Activated gamma-delta T cell treated with Interleukin-2 at 50 U/mL for 16 hours (primary cell): ENCODE results near the gene CCDC33.

Experiments used
- DNase-seq: peaks from one replicate; pipeline ENCODE4 v3.0.0-alpha.2; 2020

Gene CCDC33

GRCh38 chr15:74369084-74369745, 133.1 kb downstream of the CCDC33 start:
- no peak for DNase-seq

DNA sequence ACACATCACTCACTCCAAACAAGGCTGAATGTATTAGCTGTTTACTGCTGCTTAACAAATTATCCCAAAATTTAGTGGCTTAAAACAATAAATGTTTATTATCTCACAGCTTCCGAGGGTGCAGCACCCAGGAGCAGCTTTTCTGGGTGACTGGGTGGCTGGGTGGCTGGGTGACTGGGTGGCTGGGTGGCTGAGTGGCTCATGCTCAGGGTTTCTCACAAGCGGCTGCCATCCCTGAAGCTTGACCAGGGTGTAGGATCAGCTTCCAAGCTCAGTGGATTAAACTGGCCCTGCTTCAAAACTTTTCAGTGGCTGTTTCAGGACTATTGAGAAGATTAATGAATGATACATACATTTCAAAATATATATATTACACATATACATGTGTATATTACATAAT, 133.6 kb downstream of the CCDC33 start:
- DNase-seq: no peak

- DNase-seq: no peak
Observed at GRCh38 chr15:74370471-74370870, 134.3 kb downstream of the CCDC33 start.

- DNase-seq: no peak
Observed at GRCh38 chr15:74373056-74373650, 137.0 kb downstream of the CCDC33 start.

GRCh38 chr15:74373731-74374647, 137.9 kb downstream of the CCDC33 start:
- peak; percentile 95 for DNase-seq

- no peak for DNase-seq
Observed at GRCh38 chr15:74374648-74375302, 138.6 kb downstream of the CCDC33 start.

DNA sequence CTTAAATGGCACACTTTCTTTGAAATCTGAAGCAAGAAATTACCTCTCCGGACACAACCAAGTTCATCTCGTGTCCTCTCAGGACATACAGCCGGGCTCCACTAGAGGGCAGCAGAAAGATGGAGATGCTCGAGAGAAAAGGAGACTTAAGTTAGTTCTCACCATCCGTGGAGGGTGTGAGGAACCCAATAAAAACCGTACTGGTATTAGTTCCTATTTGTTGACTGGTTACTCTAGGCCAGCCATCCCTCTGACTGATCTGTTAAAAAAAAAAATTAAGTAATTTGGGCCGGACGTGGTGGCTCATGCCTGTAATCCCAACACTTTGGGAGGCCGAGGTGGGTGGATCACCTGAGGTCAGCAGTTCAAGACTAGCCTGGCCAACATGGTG, 139.2 kb downstream of the CCDC33 start:
- DNase-seq: peak; percentile 85

- DNase-seq: no peak
Observed at GRCh38 chr15:74376226-74376625, 140.1 kb downstream of the CCDC33 start.

GRCh38 chr15:74376825-74377581, 140.9 kb downstream of the CCDC33 start:
- DNase-seq: no peak

DNA sequence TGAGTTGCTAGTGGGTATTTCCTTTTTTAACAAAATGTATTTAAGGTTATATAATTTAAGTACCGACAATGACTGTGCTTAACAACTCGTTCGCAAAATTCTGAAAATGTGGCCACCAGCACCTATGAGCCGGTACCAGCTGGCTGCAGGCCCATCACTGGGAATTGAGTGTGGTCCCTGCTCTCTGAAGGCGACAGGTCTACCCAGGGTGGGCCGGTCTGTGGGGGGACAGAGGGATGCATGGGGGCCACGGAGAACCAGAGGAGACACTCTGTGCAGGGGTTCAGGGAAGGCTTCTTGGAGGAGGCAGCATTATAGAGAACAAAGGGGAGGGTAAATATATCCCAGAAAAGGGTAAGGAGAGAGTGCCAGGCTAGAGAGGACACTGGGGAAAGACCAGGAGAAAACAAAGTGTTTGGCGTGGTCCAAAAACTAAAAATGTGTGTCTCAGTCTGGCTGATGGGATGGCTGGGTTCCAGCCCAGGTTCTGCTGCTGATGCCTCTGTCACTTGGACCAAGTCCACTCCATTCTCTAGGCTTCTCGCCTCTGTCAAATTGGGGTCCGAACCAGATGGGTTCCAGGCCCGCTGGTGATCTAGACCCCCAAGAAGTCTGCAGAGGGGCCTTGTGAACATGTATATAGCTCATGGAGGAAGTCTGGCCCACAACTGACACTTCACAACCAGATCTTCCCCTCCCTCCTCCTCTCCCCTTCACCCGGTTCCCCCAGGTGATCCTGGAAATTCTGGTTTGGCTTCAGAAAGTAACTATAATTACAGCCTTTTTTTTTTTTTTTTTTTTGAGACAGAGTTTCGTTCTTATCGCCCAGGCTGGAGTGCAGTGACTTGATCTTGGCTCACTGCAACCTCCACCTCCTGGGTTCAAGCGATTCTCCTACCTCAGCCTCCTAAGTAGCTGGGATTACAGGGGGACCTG, 142.0 kb downstream of the CCDC33 start:
- no peak for DNase-seq

DNA sequence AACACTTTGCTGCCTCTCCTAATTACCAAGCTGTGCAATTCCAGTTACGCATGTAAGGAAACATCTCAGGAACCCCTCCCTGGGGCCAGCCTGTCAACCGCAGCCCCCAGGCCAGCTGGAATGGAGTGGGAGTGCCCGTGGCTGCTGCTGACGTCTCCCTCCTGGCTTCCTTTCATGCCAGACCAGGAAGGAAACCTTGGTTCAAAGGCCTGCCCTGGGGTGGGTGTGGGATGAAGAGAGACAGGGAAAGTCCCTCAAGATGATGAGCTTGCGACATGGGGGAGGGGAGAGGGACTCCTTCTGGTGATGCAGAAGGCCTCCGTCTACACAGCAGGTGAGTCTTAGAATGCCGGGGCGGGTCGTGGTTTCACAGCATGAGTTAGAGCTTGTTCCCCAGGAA, 142.7 kb downstream of the CCDC33 start:
- no peak for DNase-seq

GRCh38 chr15:74380361-74381189, 144.4 kb downstream of the CCDC33 start:
- no peak for DNase-seq

- DNase-seq: no peak
Observed at GRCh38 chr15:74381190-74381453, 145.0 kb downstream of the CCDC33 start.

DNA sequence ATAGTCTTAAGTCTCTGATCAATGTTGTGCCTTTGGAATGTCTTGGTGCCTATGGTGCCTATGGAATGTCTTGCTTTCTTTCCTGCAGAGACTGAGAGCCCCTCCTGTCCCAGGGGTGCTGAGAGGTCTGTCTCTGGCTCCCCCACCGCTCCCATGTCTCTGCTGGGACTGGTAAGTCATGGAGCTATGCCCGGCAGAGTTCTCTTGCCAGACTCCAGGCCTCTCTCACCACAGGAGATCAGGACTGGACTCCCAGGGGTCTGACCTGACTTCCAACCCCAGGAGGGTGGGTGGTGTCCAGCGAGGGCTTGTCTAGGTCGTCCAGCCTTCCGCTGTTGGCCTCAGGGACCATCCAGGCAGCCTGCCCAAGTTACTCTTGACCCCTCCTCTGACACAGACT, 145.4 kb downstream of the CCDC33 start:
- no peak for DNase-seq

- peak; percentile 78 for DNase-seq
Observed at GRCh38 chr15:74382004-74382816, 146.1 kb downstream of the CCDC33 start.

DNA sequence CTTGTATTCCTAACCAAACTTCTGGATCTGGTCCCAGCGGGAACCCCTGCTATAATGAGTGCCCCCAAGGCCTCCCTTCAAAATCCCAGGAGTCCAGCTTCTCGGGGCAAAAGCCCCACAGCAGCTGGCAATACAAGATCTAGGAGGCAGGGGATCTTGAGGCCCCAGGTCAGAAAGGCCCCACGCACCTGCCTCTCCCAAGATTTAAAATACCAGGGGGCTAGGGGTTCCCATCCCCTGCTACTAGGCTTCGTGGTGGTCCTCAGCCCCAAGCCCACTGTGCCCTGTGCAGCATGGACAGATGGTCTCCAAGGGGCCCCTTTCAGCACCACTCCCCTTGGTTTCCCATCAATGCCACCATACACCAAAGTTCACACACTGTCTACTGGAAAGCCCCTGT, 147.2 kb downstream of the CCDC33 start:
- no peak for DNase-seq

DNA sequence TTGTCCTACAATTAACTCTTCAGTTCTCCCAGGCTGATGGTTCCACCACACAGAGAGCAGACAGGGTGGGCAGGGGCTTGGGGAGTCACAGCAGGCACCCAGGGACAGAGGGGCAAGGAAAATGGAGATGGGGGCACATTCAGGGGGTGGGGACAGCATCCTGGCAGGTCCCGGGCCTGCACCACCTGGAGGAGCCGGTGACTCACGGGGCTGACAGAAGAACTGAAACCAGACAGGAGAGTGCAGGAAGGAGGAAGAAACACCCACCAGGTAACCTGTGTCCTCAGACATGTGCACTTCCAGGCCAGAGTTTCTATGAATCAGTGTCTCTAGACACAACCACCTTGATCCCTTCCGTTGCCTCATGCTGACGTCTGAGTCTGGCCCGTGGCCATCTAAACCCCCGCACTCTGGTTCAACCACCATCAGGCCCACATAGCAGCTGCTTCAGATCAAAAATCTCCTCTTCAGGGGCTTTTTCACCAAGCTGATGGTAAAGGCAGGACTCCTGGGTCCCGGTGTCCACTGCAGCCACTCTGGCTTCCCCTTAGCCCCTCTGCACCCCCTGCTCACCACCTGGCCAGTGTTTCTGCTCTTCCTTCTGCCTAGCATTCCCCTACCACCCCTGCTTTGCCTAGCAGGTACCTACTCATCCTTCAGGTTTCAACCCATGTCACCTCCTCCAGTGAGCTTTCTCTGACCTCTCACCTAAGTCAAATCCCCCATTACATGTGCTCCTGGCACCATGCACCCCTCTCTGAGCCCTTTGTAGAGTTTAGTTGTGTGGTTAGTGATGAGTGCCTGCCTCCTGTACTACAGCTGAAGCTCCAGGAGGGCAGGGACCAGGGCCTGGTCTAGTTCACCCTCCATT, 147.8 kb downstream of the CCDC33 start:
- peak; percentile 53 for DNase-seq

DNA sequence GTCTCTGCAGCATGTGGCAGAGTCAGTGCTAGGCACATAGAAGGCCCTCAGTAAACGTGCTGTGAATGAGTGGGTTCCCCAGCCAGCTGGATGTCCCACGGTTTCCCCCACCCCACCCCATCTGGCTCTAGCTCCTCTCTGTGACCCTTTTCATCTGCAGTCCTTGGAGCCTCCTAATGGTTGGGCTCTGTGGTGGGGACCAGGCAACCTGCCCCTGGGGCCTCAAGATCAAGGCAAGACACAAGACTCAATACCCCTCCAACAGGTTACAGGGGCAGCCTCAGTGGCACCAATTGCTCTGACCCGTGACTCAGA, 148.4 kb downstream of the CCDC33 start:
- no peak for DNase-seq
